ENCODE results near the gene DDX17.

Gene DDX17

GRCh38 chr22:38465673-38466490 lies 40.2 kb downstream of the DDX17 start:
- TF ChIP-seq POLR2A (IDR thresholded peaks at IDR 0.05; ENCODE audit: low read depth, low read length) = no peak
- FAIRE-seq (no peak), DNase-seq (ENCODE audit: insufficient read length, low spot score) (no peak)

GRCh38 chr22:38464992-38465672 lies 41.0 kb downstream of the DDX17 start:
- FAIRE-seq (no peak), DNase-seq (ENCODE audit: insufficient read length, low spot score) (no peak)
- TF ChIP-seq POLR2A (IDR thresholded peaks at IDR 0.05; ENCODE audit: low read depth, low read length) = no peak

- FAIRE-seq (no peak), DNase-seq (ENCODE audit: insufficient read length, low spot score) (no peak)
- no peak for TF ChIP-seq POLR2A (IDR thresholded peaks at IDR 0.05; ENCODE audit: low read depth, low read length)
Observed at GRCh38 chr22:38462960-38463784, 42.9 kb downstream of the DDX17 start.

- no peak for FAIRE-seq
- no peak for TF ChIP-seq POLR2A (IDR thresholded peaks at IDR 0.05; ENCODE audit: low read depth, low read length)
- DNase-seq (ENCODE audit: insufficient read length, low spot score) = peak; percentile 82
Observed at GRCh38 chr22:38461414-38462081, 44.6 kb downstream of the DDX17 start.

GRCh38 chr22:38461057-38461413 lies 45.1 kb downstream of the DDX17 start:
- FAIRE-seq (no peak), DNase-seq (ENCODE audit: insufficient read length, low spot score) (no peak)
- no peak for TF ChIP-seq POLR2A (IDR thresholded peaks at IDR 0.05; ENCODE audit: low read depth, low read length)

GRCh38 chr22:38460426-38460840 lies 45.7 kb downstream of the DDX17 start:
- no peak for TF ChIP-seq POLR2A (IDR thresholded peaks at IDR 0.05; ENCODE audit: low read depth, low read length)
- DNase-seq (ENCODE audit: insufficient read length, low spot score) = no peak
- FAIRE-seq = no peak

- no peak for TF ChIP-seq POLR2A (IDR thresholded peaks at IDR 0.05; ENCODE audit: low read depth, low read length)
- FAIRE-seq (no peak), DNase-seq (ENCODE audit: insufficient read length, low spot score) (no peak)
Observed at GRCh38 chr22:38456841-38457699, 49.0 kb downstream of the DDX17 start.

GRCh38 chr22:38456272-38456835 lies 49.8 kb downstream of the DDX17 start:
- FAIRE-seq = no peak
- no peak for TF ChIP-seq POLR2A (IDR thresholded peaks at IDR 0.05; ENCODE audit: low read depth, low read length)
- no peak for DNase-seq (ENCODE audit: insufficient read length, low spot score)

- no peak for TF ChIP-seq POLR2A (IDR thresholded peaks at IDR 0.05; ENCODE audit: low read depth, low read length)
- DNase-seq (ENCODE audit: insufficient read length, low spot score) (no peak), FAIRE-seq (no peak)
Observed at GRCh38 chr22:38455530-38456271, 50.4 kb downstream of the DDX17 start.

- no peak for DNase-seq (ENCODE audit: insufficient read length, low spot score)
- TF ChIP-seq POLR2A (IDR thresholded peaks at IDR 0.05; ENCODE audit: low read depth, low read length) = no peak
- no peak for FAIRE-seq
Observed at GRCh38 chr22:38455076-38455529, 51.0 kb downstream of the DDX17 start, which contains the start of gene KCNJ4. Gene KCNJ4 (minus strand): TSS chr22:38455199. CDS start chr22:38428132, 27,067 bp downstream.

GRCh38 chr22:38454353-38455075 lies 51.6 kb downstream of the DDX17 start:
- no peak for TF ChIP-seq POLR2A (IDR thresholded peaks at IDR 0.05; ENCODE audit: low read depth, low read length)
- DNase-seq (ENCODE audit: insufficient read length, low spot score) = no peak
- no peak for FAIRE-seq
